HCT116 (cell line): Measurements from ENCODE around the gene MMGT1.

Experiments
- EZH2 ChIP-seq: fragments of 200-600 bp; sonication (generic); IDR thresholded peaks from 2 replicates; pipeline ENCODE4 v1.6.1; 2017; ENCODE audit warnings: antibody characterized with exemption, mixed run types
- EZH2phosphoT487 ChIP-seq: fragments of 200-600 bp; IDR thresholded peaks from 2 replicates; pipeline ENCODE4 v1.6.1; 2018; ENCODE audit warnings: antibody characterized with exemption, borderline replicate concordance
- FOSL1 ChIP-seq: IDR thresholded peaks from 2 replicates; pipeline ENCODE4 v1.6.1; 2012; ENCODE audit warnings: low read depth
- JUND ChIP-seq: IDR thresholded peaks from 2 replicates; pipeline ENCODE4 v1.6.1; 2012
- POLR2A ChIP-seq: IDR thresholded peaks from 2 replicates; pipeline ENCODE4 v1.7.0; 2011; ENCODE audit warnings: borderline replicate concordance; ENCODE audit not compliant: insufficient read depth, insufficient read length; ENCODE audit errors: extremely low read depth
- POLR2AphosphoS5 ChIP-seq: IDR thresholded peaks from 2 replicates; pipeline ENCODE4 v1.6.1; 2011; ENCODE audit warnings: mild to moderate bottlenecking, low read depth, low read length, moderate library complexity
- RAD21 ChIP-seq: IDR thresholded peaks from 2 replicates; pipeline ENCODE4 v1.6.1; 2012; ENCODE audit warnings: low read depth, mild to moderate bottlenecking
- ZNF274 ChIP-seq: fragments of 200-500 bp; sonication (Bioruptor generic); IDR thresholded peaks from 2 replicates; pipeline ENCODE4 v1.6.1; 2014; ENCODE audit warnings: mild to moderate bottlenecking, low read depth, low read length, inconsistent platforms
- TF ChIP-seq, protein P1 (sequence below), 3 experiments: fragments of 200-600 bp in 1 of 3; sonication (generic) in 1 of 3; IDR thresholded peaks in 2 of 3; conservative IDR thresholded peaks in 1 of 3; 2 replicates each; pipeline ENCODE4 v1.5.1; 2012 to 2017; ENCODE audit warnings: low read depth in 2 of 3, low read length in 2 of 3, antibody characterized with exemption in 1 of 3, borderline replicate concordance in 1 of 3, control low read depth in 1 of 3, mild to moderate bottlenecking in 1 of 3, mixed read lengths in 1 of 3, mixed run types in 1 of 3, moderate library complexity in 1 of 3; ENCODE audit not compliant: insufficient read depth in 1 of 3
- TF ChIP-seq, protein P2 (sequence below): IDR thresholded peaks from 2 replicates; pipeline ENCODE4 v1.6.1; 2012; ENCODE audit warnings: low read depth
- TF ChIP-seq, protein P3 (sequence below): IDR thresholded peaks from 2 replicates; pipeline ENCODE4 v1.6.1; 2012

DNA sequence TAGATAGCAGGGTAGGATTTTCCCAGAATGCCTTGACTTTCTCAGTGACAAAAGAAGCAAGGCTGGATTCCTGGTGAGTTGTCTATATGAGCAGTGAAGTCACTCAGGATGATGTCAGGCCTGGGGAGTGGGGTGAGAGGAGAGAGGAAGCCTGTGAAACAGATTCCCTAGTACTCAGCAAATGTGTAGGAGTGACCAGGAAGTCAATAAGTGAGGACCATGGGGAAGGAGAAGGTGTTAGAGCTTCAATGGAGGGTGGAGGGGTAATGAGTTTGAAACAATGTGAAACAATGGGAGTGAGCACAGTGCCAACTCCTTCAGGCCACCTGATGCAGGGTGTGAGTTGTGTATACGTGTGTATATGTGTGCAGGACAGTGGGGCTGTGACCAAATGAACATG, 9.1 kb upstream of the MMGT1 start:
- TF ChIP-seq POLR2A, result no peak
- TF ChIP-seq, protein P1, sequence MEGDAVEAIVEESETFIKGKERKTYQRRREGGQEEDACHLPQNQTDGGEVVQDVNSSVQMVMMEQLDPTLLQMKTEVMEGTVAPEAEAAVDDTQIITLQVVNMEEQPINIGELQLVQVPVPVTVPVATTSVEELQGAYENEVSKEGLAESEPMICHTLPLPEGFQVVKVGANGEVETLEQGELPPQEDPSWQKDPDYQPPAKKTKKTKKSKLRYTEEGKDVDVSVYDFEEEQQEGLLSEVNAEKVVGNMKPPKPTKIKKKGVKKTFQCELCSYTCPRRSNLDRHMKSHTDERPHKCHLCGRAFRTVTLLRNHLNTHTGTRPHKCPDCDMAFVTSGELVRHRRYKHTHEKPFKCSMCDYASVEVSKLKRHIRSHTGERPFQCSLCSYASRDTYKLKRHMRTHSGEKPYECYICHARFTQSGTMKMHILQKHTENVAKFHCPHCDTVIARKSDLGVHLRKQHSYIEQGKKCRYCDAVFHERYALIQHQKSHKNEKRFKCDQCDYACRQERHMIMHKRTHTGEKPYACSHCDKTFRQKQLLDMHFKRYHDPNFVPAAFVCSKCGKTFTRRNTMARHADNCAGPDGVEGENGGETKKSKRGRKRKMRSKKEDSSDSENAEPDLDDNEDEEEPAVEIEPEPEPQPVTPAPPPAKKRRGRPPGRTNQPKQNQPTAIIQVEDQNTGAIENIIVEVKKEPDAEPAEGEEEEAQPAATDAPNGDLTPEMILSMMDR (IDR thresholded peaks at IDR 0.05 in 2 of 3, conservative IDR thresholded peaks at IDR 0.05 in 1 of 3; ENCODE audit: borderline replicate concordance in 1 of 3, insufficient read depth in 1 of 3, low read depth in 2 of 3, low read length in 2 of 3), result no peak
- TF ChIP-seq, protein P2, sequence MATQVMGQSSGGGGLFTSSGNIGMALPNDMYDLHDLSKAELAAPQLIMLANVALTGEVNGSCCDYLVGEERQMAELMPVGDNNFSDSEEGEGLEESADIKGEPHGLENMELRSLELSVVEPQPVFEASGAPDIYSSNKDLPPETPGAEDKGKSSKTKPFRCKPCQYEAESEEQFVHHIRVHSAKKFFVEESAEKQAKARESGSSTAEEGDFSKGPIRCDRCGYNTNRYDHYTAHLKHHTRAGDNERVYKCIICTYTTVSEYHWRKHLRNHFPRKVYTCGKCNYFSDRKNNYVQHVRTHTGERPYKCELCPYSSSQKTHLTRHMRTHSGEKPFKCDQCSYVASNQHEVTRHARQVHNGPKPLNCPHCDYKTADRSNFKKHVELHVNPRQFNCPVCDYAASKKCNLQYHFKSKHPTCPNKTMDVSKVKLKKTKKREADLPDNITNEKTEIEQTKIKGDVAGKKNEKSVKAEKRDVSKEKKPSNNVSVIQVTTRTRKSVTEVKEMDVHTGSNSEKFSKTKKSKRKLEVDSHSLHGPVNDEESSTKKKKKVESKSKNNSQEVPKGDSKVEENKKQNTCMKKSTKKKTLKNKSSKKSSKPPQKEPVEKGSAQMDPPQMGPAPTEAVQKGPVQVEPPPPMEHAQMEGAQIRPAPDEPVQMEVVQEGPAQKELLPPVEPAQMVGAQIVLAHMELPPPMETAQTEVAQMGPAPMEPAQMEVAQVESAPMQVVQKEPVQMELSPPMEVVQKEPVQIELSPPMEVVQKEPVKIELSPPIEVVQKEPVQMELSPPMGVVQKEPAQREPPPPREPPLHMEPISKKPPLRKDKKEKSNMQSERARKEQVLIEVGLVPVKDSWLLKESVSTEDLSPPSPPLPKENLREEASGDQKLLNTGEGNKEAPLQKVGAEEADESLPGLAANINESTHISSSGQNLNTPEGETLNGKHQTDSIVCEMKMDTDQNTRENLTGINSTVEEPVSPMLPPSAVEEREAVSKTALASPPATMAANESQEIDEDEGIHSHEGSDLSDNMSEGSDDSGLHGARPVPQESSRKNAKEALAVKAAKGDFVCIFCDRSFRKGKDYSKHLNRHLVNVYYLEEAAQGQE, result no peak
- TF ChIP-seq POLR2AphosphoS5, result no peak
- TF ChIP-seq, protein P3, sequence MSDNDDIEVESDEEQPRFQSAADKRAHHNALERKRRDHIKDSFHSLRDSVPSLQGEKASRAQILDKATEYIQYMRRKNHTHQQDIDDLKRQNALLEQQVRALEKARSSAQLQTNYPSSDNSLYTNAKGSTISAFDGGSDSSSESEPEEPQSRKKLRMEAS, result no peak
- no peak for TF ChIP-seq RAD21
- no peak for TF ChIP-seq FOSL1
- TF ChIP-seq JUND, result no peak
- no peak for TF ChIP-seq EZH2
- TF ChIP-seq EZH2phosphoT487, result no peak
- no peak for TF ChIP-seq ZNF274
